HepG2 (cell line): ENCODE results near the gene AK4. TPM values are rescaled to one million over a fixed set of nuclear protein-coding genes. Genes with fewer than 3 reads are reported as not detected.

Experiments used
- ARID3A ChIP-seq: IDR thresholded peaks from 2 replicates; pipeline ENCODE4 v1.6.1; 2012; ENCODE audit warnings: low read depth, low read length, improper control_type of control experiment
- MTA1 ChIP-seq: sonication (generic); formaldehyde crosslinking; IDR thresholded peaks from 2 replicates; pipeline ENCODE4 v1.4.0; 2020; ENCODE audit warnings: missing genetic modification reagents, mild to moderate bottlenecking, borderline replicate concordance
- NKX3-1 ChIP-seq: sonication (generic); formaldehyde crosslinking; IDR thresholded peaks from 2 replicates; pipeline ENCODE4 v1.5.0; 2020; ENCODE audit warnings: missing genetic modification reagents
- NR2F6 ChIP-seq, 2 experiments: IDR thresholded peaks; 2 replicates each; pipeline ENCODE4 v1.6.1; 2016; ENCODE audit warnings: antibody characterized with exemption in 1 of 2, mild to moderate bottlenecking in 1 of 2
- REXO4 ChIP-seq: sonication (generic); formaldehyde crosslinking; IDR thresholded peaks from 2 replicates; pipeline ENCODE4 v1.8.0; 2022; ENCODE audit warnings: missing genetic modification reagents, mild to moderate bottlenecking, borderline replicate concordance
- ZBTB4 ChIP-seq: sonication (generic); formaldehyde crosslinking; IDR thresholded peaks from 2 replicates; pipeline ENCODE4 v1.4.0; 2020; ENCODE audit warnings: missing genetic modification reagents, mild to moderate bottlenecking, borderline replicate concordance
- ZBTB40 ChIP-seq, 2 experiments: fragments of 450-650 bp in 1 of 2; sonication (generic) in 1 of 2; formaldehyde crosslinking in 1 of 2; IDR thresholded peaks; 2 replicates each; pipeline versions ENCODE4 v1.6.1 to v1.8.0; 2016 to 2022; ENCODE audit warnings: antibody characterized with exemption in 1 of 2, mild to moderate bottlenecking in 1 of 2, missing genetic modification reagents in 1 of 2
- ZGPAT ChIP-seq: IDR thresholded peaks from 2 replicates; pipeline ENCODE4 v1.6.1; 2016; ENCODE audit warnings: mild to moderate bottlenecking
- ZNF274 ChIP-seq: sonication (generic); formaldehyde crosslinking; IDR thresholded peaks from 2 replicates; pipeline ENCODE4 v1.5.1; 2020; ENCODE audit warnings: mild to moderate bottlenecking, missing genetic modification reagents
- ZNF616 ChIP-seq: sonication (generic); formaldehyde crosslinking; IDR thresholded peaks from 2 replicates; pipeline ENCODE4 v1.5.0; 2020; ENCODE audit warnings: low read depth, mild to moderate bottlenecking, missing genetic modification reagents
- ZNF83 ChIP-seq: sonication (generic); formaldehyde crosslinking; IDR thresholded peaks from 2 replicates; pipeline ENCODE4 v1.4.0; 2020; ENCODE audit warnings: missing genetic modification reagents, mild to moderate bottlenecking, borderline replicate concordance
- polyA plus RNA-seq, 8 experiments: library from polyadenylated mRNA; depleted of rRNA in 3 of 8; stranded (reverse) in 7 of 8; unstranded in 1 of 8; fragments of >200 nt; fragmentation: Illumina TruSeq in 4 of 8; extraction: Trizol in 4 of 8; gene quantifications; 2 replicates each; pipeline versions ENCODE4 v1.2.1 to v1.2.3, GENCODE V29; 2011 to 2016; ENCODE audit warnings: low read depth in 4 of 8, missing spikeins in 1 of 8, mixed read lengths in 1 of 8; ENCODE audit not compliant: insufficient read depth in 1 of 8
- total RNA-seq, 5 experiments: library from RNA; depleted of rRNA; stranded (reverse); fragments of >200 nt; fragmentation: Illumina TruSeq; extraction: Trizol; gene quantifications; 2 replicates each; pipeline ENCODE4 v1.2.3, GENCODE V29; 2016; ENCODE audit warnings: low read depth in 1 of 5

The AK4 gene
- total and polyA plus RNA-seq, 2 of the 13 experiments (the other 11 are each of a cell fraction or from before 2014, with no cell fraction given): 110 to 160 TPM

GRCh38 chr1:65265651-65266351 lies 117.8 kb downstream of the AK4 start (continued):
- TF ChIP-seq NKX3-1 (CRISPR knock-in tag) (0 out of 2 replicates have a peak, but pooled peaks have one; percentile 3), ZNF616 (CRISPR knock-in tag) (no peak), ZBTB40 (IDR thresholded peaks at IDR 0.05) (no peak), ZBTB40 (CRISPR knock-in tag; IDR thresholded peaks at IDR 0.05) (peak; percentile 58), ZGPAT (CRISPR knock-in tag) (peak; percentile 41; the same call in 1 of the 2 replicates), ARID3A (no peak), ZBTB4 (CRISPR knock-in tag) (0 out of 2 replicates have a peak, but pooled peaks have one; percentile 39), ZNF274 (CRISPR knock-in tag) (peak; percentile 71), REXO4 (CRISPR knock-in tag) (0 out of 2 replicates have a peak, but pooled peaks have one; percentile 66), NR2F6 (IDR thresholded peaks at IDR 0.05) (no peak), NR2F6 (CRISPR knock-in tag; IDR thresholded peaks at IDR 0.05) (peak; percentile 28; the same call in 1 of the 2 replicates), ZNF83 (CRISPR knock-in tag) (peak; percentile 47; the same call in 1 of the 2 replicates), MTA1 (CRISPR knock-in tag) (0 out of 2 replicates have a peak, but pooled peaks have one; percentile 49)
